HEK293T (cell line): ENCODE measurements around the gene CARTPT.

Experiments
- CTCF ChIA-PET: fragments of 350-600 bp; formaldehyde crosslinking; extraction: SDS; loops from one replicate; lab custom pipeline; 2021; ENCODE audit warnings: antibody characterized with exemption, inconsistent platforms; lab: Yijun Ruan, JAX
- POLR2A ChIA-PET: fragments of 350-600 bp; formaldehyde crosslinking; extraction: SDS; loops from one replicate; lab custom pipeline; 2020; ENCODE audit warnings: antibody characterized with exemption, inconsistent platforms; lab: Yijun Ruan, JAX
- DNase-seq: peaks from one replicate; pipeline ENCODE4 v3.0.0; 2012; ENCODE audit warnings: mixed read lengths; ENCODE audit errors: extremely low spot score
- ARNT ChIP-seq: fragments of 450-650 bp; IDR thresholded peaks from 2 replicates; pipeline ENCODE4 v1.6.1; 2017; ENCODE audit warnings: mild to moderate bottlenecking
- BHLHE40 ChIP-seq: fragments of 450-650 bp; IDR thresholded peaks from 2 replicates; pipeline ENCODE4 v1.6.1; 2016; ENCODE audit warnings: mild to moderate bottlenecking, moderate library complexity, borderline replicate concordance
- CTBP1 ChIP-seq: fragments of 450-650 bp; IDR thresholded peaks from 2 replicates; pipeline ENCODE4 v1.6.1; 2016; ENCODE audit warnings: borderline replicate concordance
- ELF4 ChIP-seq: fragments of 450-650 bp; IDR thresholded peaks from 2 replicates; pipeline ENCODE4 v1.6.1; 2017; ENCODE audit warnings: antibody characterized with exemption
- FOXA1 ChIP-seq: fragments of 450-650 bp; IDR thresholded peaks from 2 replicates; pipeline ENCODE4 v1.6.1; 2016; ENCODE audit warnings: mild to moderate bottlenecking
- FOXK2 ChIP-seq: fragments of 450-650 bp; IDR thresholded peaks from 2 replicates; pipeline ENCODE4 v1.6.1; 2016; ENCODE audit warnings: mild to moderate bottlenecking
- FOXM1 ChIP-seq: fragments of 450-650 bp; IDR thresholded peaks from 2 replicates; pipeline ENCODE4 v1.6.1; 2017; ENCODE audit warnings: mild to moderate bottlenecking, borderline replicate concordance
- HDGF ChIP-seq: fragments of 450-650 bp; IDR thresholded peaks from 2 replicates; pipeline ENCODE4 v1.6.1; 2017; ENCODE audit warnings: antibody characterized with exemption, borderline replicate concordance
- L3MBTL2 ChIP-seq: fragments of 450-650 bp; conservative IDR thresholded peaks from 2 replicates; pipeline ENCODE4 v1.6.1; 2016; ENCODE audit warnings: mild to moderate bottlenecking
- LEF1 ChIP-seq: fragments of 450-650 bp; IDR thresholded peaks from 2 replicates; pipeline ENCODE4 v1.6.1; 2017; ENCODE audit warnings: mild to moderate bottlenecking, borderline replicate concordance
- NFRKB ChIP-seq: fragments of 450-650 bp; IDR thresholded peaks from 2 replicates; pipeline ENCODE4 v1.6.1; 2016; ENCODE audit warnings: mild to moderate bottlenecking, moderate library complexity
- SP1 ChIP-seq: fragments of 450-650 bp; IDR thresholded peaks from 2 replicates; pipeline ENCODE4 v1.6.1; 2017
- SUZ12 ChIP-seq: fragments of 450-650 bp; IDR thresholded peaks from 2 replicates; pipeline ENCODE4 v1.6.1; 2016; ENCODE audit warnings: mild to moderate bottlenecking
- TARDBP ChIP-seq: fragments of 450-650 bp; IDR thresholded peaks from 2 replicates; pipeline ENCODE4 v1.6.1; 2016
- ZNF384 ChIP-seq: fragments of 450-650 bp; IDR thresholded peaks from 2 replicates; pipeline ENCODE4 v1.6.1; 2016
- TF ChIP-seq, protein P1 (sequence below): fragments of 450-650 bp; IDR thresholded peaks from 2 replicates; pipeline ENCODE4 v1.6.1; 2016

Gene CARTPT

GRCh38 chr5:71740015-71740753, 21.1 kb downstream of the CARTPT start:
- CTCF ChIA-PET: no interaction called here
- POLR2A ChIA-PET: no interaction called here
- no peak for DNase-seq
- TF ChIP-seq SUZ12 (no peak), ELF4 (no peak), HDGF (no peak), FOXK2 (no peak), BHLHE40 (no peak), FOXA1 (no peak), CTBP1 (no peak), TARDBP (no peak), SP1 (no peak), NFRKB (no peak), ZNF384 (no peak), FOXM1 (no peak), ARNT (no peak), LEF1 (no peak), L3MBTL2 (no peak)
- TF ChIP-seq, protein P1, sequence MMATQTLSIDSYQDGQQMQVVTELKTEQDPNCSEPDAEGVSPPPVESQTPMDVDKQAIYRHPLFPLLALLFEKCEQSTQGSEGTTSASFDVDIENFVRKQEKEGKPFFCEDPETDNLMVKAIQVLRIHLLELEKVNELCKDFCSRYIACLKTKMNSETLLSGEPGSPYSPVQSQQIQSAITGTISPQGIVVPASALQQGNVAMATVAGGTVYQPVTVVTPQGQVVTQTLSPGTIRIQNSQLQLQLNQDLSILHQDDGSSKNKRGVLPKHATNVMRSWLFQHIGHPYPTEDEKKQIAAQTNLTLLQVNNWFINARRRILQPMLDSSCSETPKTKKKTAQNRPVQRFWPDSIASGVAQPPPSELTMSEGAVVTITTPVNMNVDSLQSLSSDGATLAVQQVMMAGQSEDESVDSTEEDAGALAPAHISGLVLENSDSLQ: no peak

DNA sequence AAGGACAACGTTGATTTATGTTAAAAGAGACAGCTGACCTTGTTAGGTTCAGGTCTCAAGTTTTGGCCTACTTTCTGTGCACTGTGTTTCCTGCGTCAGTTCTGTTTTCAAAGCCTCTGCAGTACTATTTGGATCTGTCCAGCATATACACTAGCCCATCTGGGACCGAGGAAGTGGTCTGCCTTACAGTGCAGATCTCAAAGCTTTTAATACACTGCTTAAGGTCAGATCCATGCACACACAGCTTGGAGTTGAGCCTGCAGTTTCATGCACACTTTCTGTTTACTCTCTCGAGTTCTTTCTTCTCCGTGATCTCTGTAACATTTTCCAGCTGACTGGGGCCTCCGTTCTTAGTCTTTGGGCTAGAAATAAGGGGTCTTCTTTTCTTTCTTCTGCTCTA, 24.1 kb downstream of the CARTPT start:
- no peak for TF ChIP-seq ZNF384
- TF ChIP-seq HDGF: no peak
- no peak for TF ChIP-seq SUZ12
- no peak for TF ChIP-seq NFRKB
- no peak for TF ChIP-seq LEF1
- TF ChIP-seq SP1: no peak
- TF ChIP-seq L3MBTL2: no peak
- TF ChIP-seq, protein P1: no peak
- no peak for TF ChIP-seq FOXM1
- TF ChIP-seq TARDBP: no peak
- no peak for TF ChIP-seq BHLHE40
- no peak for TF ChIP-seq FOXK2
- TF ChIP-seq ARNT: no peak
- CTCF ChIA-PET: no interaction called here
- no peak for DNase-seq
- POLR2A ChIA-PET: no interaction called here

DNA sequence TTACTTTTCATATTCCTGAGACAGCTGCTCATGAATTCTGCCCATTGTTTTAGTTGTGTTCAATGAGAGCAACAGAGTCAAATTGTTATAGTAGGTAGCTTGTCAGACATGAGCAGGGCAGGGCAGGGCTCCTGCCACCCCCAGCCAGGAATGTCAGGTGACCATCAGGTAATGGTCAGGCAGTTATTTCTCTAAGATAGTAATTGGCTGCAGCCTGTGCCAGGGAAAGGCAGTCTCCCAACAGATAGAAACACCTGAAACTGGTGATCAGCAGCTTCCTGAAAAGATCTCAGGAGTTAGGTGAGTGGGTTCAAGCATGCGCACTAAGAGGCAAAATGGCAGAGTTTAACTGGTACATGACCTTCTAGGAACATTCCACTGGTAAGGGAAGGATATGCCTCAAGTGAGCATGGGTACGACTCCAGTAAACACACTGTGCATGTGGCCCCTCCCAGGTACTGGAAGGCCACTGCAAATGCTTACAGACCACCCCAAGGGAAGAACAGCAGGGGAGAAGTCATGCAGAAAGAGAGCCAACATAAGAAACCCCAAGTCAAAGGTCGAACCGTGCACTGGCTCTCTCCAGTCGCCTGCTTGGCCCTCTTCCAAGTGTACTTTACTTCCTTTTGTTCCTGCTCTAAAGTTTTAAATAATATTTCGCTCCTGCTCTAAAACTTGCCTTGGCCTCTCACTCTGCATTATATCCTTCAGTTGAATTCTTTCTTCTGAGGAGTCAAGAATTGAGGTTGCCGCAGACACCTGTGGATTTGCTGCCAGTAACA, 25.1 kb downstream of the CARTPT start:
- DNase-seq: no peak
- POLR2A ChIA-PET: no interaction called here
- TF ChIP-seq L3MBTL2: no peak
- no peak for TF ChIP-seq SUZ12
- TF ChIP-seq BHLHE40: no peak
- no peak for TF ChIP-seq ZNF384
- CTCF ChIA-PET: no interaction called here

GRCh38 chr5:71747182-71747581, 28.1 kb downstream of the CARTPT start:
- CTCF ChIA-PET: no interaction called here
- TF ChIP-seq HDGF (no peak), ARNT (no peak), ELF4 (no peak), SP1 (no peak), FOXK2 (no peak), SUZ12 (no peak), NFRKB (no peak), BHLHE40 (no peak), CTBP1 (no peak), FOXM1 (no peak), LEF1 (no peak)
- TF ChIP-seq, protein P1: no peak

DNA sequence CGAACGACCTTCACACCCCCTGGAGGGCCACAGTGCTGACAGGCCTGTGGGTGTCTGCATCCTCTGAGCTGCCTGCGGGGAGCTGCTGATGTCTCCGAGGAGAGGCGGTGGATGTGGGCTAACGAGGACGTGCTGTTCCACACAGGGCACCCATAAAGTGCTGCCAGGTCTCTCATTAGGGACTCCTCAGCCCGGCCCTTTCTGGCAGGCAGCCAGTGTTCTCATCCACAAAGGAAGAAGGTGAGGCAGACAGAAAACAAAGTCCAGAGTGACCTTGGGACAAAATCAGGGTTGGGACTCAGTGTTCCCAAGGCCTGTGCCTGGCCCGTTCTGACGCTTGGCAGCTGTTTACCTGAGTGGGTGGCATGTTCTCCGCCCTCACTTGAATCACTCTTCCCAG, 29.3 kb downstream of the CARTPT start:
- no peak for TF ChIP-seq HDGF
- TF ChIP-seq FOXM1: no peak
- no peak for TF ChIP-seq SP1
- TF ChIP-seq FOXK2: no peak
- DNase-seq: no peak
- ChIA-PET POLR2A (no interaction called here), CTCF (no interaction called here)

More at GRCh38 chr5:71747182-71747581, 28.1 kb downstream of the CARTPT start:
- POLR2A ChIA-PET: no interaction called here
- DNase-seq: no peak

GRCh38 chr5:71751422-71751821, 32.3 kb downstream of the CARTPT start:
- CTCF ChIA-PET: interaction anchor here (0.6 kb wide), 1 partner anchor 286 kb away, joined by 3 read pairs; no protein-coding TSS in a partner anchor
- no peak for DNase-seq
- TF ChIP-seq FOXM1 (no peak), TARDBP (no peak), CTBP1 (no peak), FOXK2 (no peak), LEF1 (no peak), NFRKB (no peak), ZNF384 (no peak), BHLHE40 (no peak)
- POLR2A ChIA-PET: no interaction called here
